HG03457 (cell line): ENCODE data around the gene HSPA12A.

ENCODE experiments used
- ATAC-seq: cut with Tn5 transposase; IDR thresholded peaks from one replicate; pipeline ENCODE4 v1.9.1; 2021; ENCODE audit warnings: moderate number of reproducible peaks; ENCODE audit not compliant: unreplicated experiment

HSPA12A gene

GRCh38 chr10:116771959-116772585, 29.7 kb upstream of the HSPA12A start:
- no peak for ATAC-seq

- ATAC-seq = no peak
These were observed 29.0 kb upstream of the HSPA12A start for GRCh38 chr10:116771101-116771958.

- no peak for ATAC-seq
These were observed 27.9 kb upstream of the HSPA12A start for GRCh38 chr10:116770281-116770680.

- ATAC-seq = no peak
These were observed 27.4 kb upstream of the HSPA12A start for GRCh38 chr10:116769791-116770190.

GRCh38 chr10:116769368-116769767, 27.0 kb upstream of the HSPA12A start:
- no peak for ATAC-seq

- ATAC-seq = no peak
These were observed 26.4 kb upstream of the HSPA12A start for GRCh38 chr10:116768786-116769185.

GRCh38 chr10:116766837-116767634, 24.7 kb upstream of the HSPA12A start:
- no peak for ATAC-seq

GRCh38 chr10:116766241-116766827, 24.0 kb upstream of the HSPA12A start:
- no peak for ATAC-seq

GRCh38 chr10:116765648-116766081, 23.3 kb upstream of the HSPA12A start:
- ATAC-seq = no peak

- ATAC-seq = no peak
These were observed 22.6 kb upstream of the HSPA12A start for GRCh38 chr10:116764979-116765378.

GRCh38 chr10:116763440-116763839, 21.1 kb upstream of the HSPA12A start:
- no peak for ATAC-seq

GRCh38 chr10:116761883-116762282, 19.5 kb upstream of the HSPA12A start:
- ATAC-seq = no peak

GRCh38 chr10:116760919-116761318, 18.6 kb upstream of the HSPA12A start:
- no peak for ATAC-seq

GRCh38 chr10:116757246-116757645, 14.9 kb upstream of the HSPA12A start:
- no peak for ATAC-seq

- ATAC-seq = no peak
These were observed 13.9 kb upstream of the HSPA12A start for GRCh38 chr10:116756277-116756676.

GRCh38 chr10:116753759-116754158, 11.4 kb upstream of the HSPA12A start:
- no peak for ATAC-seq

GRCh38 chr10:116752969-116753665, 10.8 kb upstream of the HSPA12A start:
- no peak for ATAC-seq

GRCh38 chr10:116752563-116752962, 10.2 kb upstream of the HSPA12A start:
- no peak for ATAC-seq

GRCh38 chr10:116748471-116748870, 6.1 kb upstream of the HSPA12A start:
- no peak for ATAC-seq

GRCh38 chr10:116748041-116748440, 5.7 kb upstream of the HSPA12A start:
- ATAC-seq = no peak

GRCh38 chr10:116747325-116747724, 5.0 kb upstream of the HSPA12A start:
- ATAC-seq = no peak
